Naive thymus-derived CD4-positive, alpha-beta T cell (primary cell): ENCODE results near the gene TFEB. TPM values are rescaled to one million over a fixed set of nuclear protein-coding genes. Genes with fewer than 3 reads are reported as not detected.

Experiments
- ATAC-seq: fragments of 150-1000 bp; cut with Tn5 transposase; 2 replicates; pipeline ENCODE4 v1.10.0; 2021; ENCODE audit warnings: mild to moderate bottlenecking, moderate library complexity
- CTCF ChIA-PET: fragments of 350-600 bp; sonication (Branson Sonifier 250); formaldehyde crosslinking; loops from one replicate; lab custom pipeline; 2021; ENCODE audit warnings: antibody characterized with exemption; lab: Charles Lee
- POLR2A ChIA-PET: fragments of 350-600 bp; sonication (Branson Sonifier 250); formaldehyde crosslinking; loops from one replicate; lab custom pipeline; 2021; ENCODE audit warnings: antibody characterized with exemption, inconsistent platforms; lab: Charles Lee
- DNase-seq, 9 donors: peaks; one replicate each; pipeline versions ENCODE4 v3.0.0 to v3.0.0-alpha.2; 2020 to 2022; ENCODE audit warnings: mixed read lengths in 1 of 9
- H3K27ac ChIP-seq: one replicate; pipeline ENCODE4 v1.7.0; 2013; ENCODE audit warnings: mild to moderate bottlenecking, low read depth, low read length, moderate library complexity
- H3K27me3 ChIP-seq, 2 donors: one replicate each; pipeline ENCODE4 v1.7.0; 2013; ENCODE audit warnings: low read length in 2 of 2, mild to moderate bottlenecking in 2 of 2, moderate library complexity in 2 of 2; ENCODE audit not compliant: control insufficient read depth in 2 of 2, insufficient read depth in 2 of 2
- H3K36me3 ChIP-seq, 3 experiments: 1 replicate in 2 of 3; 2 replicates in 1 of 3; pipeline ENCODE4 v1.7.0; 2013; ENCODE audit warnings: low read length in 3 of 3, mild to moderate bottlenecking in 3 of 3, moderate library complexity in 1 of 3; ENCODE audit not compliant: insufficient read depth in 3 of 3, control insufficient read depth in 2 of 3
- H3K4me1 ChIP-seq, 2 donors: one replicate each; pipeline ENCODE4 v1.7.0; 2013; ENCODE audit warnings: low read length in 2 of 2, mild to moderate bottlenecking in 2 of 2, moderate library complexity in 1 of 2; ENCODE audit not compliant: control insufficient read depth in 2 of 2, insufficient read depth in 2 of 2
- H3K4me3 ChIP-seq: 2 replicates; pipeline ENCODE4 v1.7.0; 2013; ENCODE audit warnings: mild to moderate bottlenecking, low read length
- H3K9me3 ChIP-seq, 3 experiments: 1 replicate in 2 of 3; 2 replicates in 1 of 3; pipeline ENCODE4 v1.7.0; 2013; ENCODE audit warnings: low read length in 3 of 3; ENCODE audit not compliant: control insufficient read depth in 2 of 3
- H3K27ac Mint-ChIP-seq, 9 donors: one replicate each; pipeline ENCODE4 v1.8.0; 2020 to 2022; ENCODE audit warnings: mixed read lengths in 9 of 9, mild to moderate bottlenecking in 8 of 9, moderate library complexity in 5 of 9, inconsistent platforms in 2 of 9
- H3K27me3 Mint-ChIP-seq, 5 donors: one replicate each; pipeline ENCODE4 v1.8.0; 2021 to 2022; ENCODE audit warnings: mixed read lengths in 5 of 5, mild to moderate bottlenecking in 1 of 5
- H3K36me3 Mint-ChIP-seq, 5 donors: one replicate each; pipeline ENCODE4 v1.8.0; 2020 to 2022; ENCODE audit warnings: mixed read lengths in 5 of 5, mild to moderate bottlenecking in 3 of 5, inconsistent platforms in 1 of 5
- H3K4me1 Mint-ChIP-seq, 7 donors: one replicate each; pipeline ENCODE4 v1.8.0; 2020 to 2022; ENCODE audit warnings: mixed read lengths in 7 of 7, mild to moderate bottlenecking in 3 of 7, inconsistent platforms in 1 of 7
- H3K4me3 Mint-ChIP-seq, 10 donors: one replicate each; pipeline ENCODE4 v1.8.0; 2020 to 2022; ENCODE audit warnings: mild to moderate bottlenecking in 10 of 10, mixed read lengths in 10 of 10, moderate library complexity in 6 of 10, inconsistent platforms in 2 of 10
- H3K9me3 Mint-ChIP-seq, 11 donors: one replicate each; pipeline ENCODE4 v1.8.0; 2020 to 2022; ENCODE audit warnings: mixed read lengths in 11 of 11, mild to moderate bottlenecking in 4 of 11, inconsistent platforms in 1 of 11, moderate library complexity in 1 of 11
- intact Hi-C, 2 donors: fragments of 100-400 bp; cut with micrococcal nuclease; formaldehyde crosslinking; loops; one replicate each; pipeline ENCODE4 v1.15.1; 2023
- polyA plus RNA-seq, 2 donors: library from polyadenylated mRNA; unstranded; fragments of 300-500 nt; fragmentation: Illumina TruSeq; gene quantifications; one replicate each; pipeline ENCODE4 v1.2.3, GENCODE V29; 2021
- total RNA-seq, 6 experiments: library from RNA in 5 of 6; stranded (reverse) in 5 of 6; gene quantifications; 1 replicate in 5 of 6; 2 replicates in 1 of 6; pipeline ENCODE4 v1.2.3 and lab custom pipeline; 2021 to 2026

TFEB gene
- total and polyA plus RNA-seq, 7 experiments from 2014 or later, result 2.4 to 39.9 (median 8.0) TPM

DNA sequence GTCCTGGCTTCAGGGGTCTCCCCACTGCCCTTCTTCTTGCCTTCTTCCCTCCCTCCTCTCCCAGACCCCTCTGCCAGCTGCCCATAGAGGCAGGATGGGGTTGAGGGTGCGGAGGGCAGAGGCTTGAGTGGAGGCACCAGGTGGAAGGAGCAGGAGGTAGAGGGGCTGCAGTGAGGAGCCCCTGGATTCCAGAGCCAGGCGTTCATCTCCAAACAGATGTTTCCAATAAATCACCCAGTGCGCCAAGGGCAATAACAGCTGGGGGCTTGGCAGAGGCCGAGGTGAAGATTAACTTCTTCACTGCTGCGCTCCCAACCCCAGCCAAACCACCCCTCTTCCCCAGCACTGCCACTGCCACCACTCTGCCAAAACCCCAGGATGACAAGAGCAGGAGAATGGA, 86.5 kb downstream of the TFEB start:
- Histone ChIP-seq H3K27me3 (no peaks in the 10 kb centered on the region), H3K27ac (no peak overlapping the region), H3K4me3 (no peak overlapping the region), H3K36me3 (no peaks in the 10 kb centered on the region), H3K9me3 (no peaks in the 10 kb centered on the region), H3K4me1 (no peaks in the 10 kb centered on the region)
- no peak overlapping the region for H3K4me3 Mint-ChIP-seq
- H3K27me3 Mint-ChIP-seq, result peaks cover 0 to 17% (median 6%) of the 10 kb centered on the region in 5 donors
- no peak for DNase-seq
- no peaks in the 10 kb centered on the region for H3K36me3 Mint-ChIP-seq
- H3K4me1 Mint-ChIP-seq, result no peaks in the 10 kb centered on the region
- POLR2A ChIA-PET, result no interaction called here
- peaks cover 0 to 1% (median 0%) of the 10 kb centered on the region in 11 donors for H3K9me3 Mint-ChIP-seq
- no peak overlapping the region for H3K27ac Mint-ChIP-seq
- CTCF ChIA-PET, result no interaction called here
- intact Hi-C loops, result no loop called here
- no peak for ATAC-seq

DNA sequence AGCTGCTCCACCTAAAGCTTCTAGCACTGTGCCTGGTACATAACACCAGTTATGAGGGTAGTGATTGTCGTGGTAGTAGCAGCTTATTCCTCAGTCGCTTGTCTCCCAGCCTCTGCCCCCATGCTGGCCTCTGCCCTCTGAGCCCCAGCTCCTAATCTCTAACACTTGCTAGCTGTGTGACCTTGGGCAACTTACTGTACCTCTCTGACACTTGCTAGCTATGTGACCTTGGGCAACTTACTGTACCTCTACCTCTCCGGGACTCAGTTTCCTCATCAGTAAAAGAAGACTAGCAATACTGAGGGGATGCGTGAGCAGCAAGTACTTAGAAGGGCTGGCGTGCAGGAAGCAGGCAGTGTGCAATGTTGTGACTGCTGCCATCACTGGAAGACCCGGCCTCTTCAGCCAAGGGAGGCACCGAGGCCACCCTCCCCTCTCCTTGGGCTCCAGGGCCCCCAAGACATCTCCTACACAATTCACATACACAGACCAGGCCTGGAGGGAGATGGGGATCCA, 87.3 kb downstream of the TFEB start:
- Mint-ChIP-seq H3K36me3 (no peaks in the 10 kb centered on the region), H3K27me3 (peaks cover 0 to 17% (median 6%) of the 10 kb centered on the region in 5 donors), H3K4me3 (no peak overlapping the region), H3K27ac (no peak overlapping the region), H3K9me3 (peaks cover 0 to 2% (median 0%) of the 10 kb centered on the region in 11 donors), H3K4me1 (no peaks in the 10 kb centered on the region)
- no peak for ATAC-seq
- ChIA-PET POLR2A (no interaction called here), CTCF (no interaction called here)
- no peaks in the 10 kb centered on the region for H3K9me3 ChIP-seq
- H3K27me3 ChIP-seq, result no peaks in the 10 kb centered on the region
- no peak for DNase-seq
- H3K4me1 ChIP-seq, result no peaks in the 10 kb centered on the region
- H3K36me3 ChIP-seq, result no peaks in the 10 kb centered on the region
- H3K27ac ChIP-seq, result no peak overlapping the region
- H3K4me3 ChIP-seq, result no peak overlapping the region
- intact Hi-C loops, result no loop called here

DNA sequence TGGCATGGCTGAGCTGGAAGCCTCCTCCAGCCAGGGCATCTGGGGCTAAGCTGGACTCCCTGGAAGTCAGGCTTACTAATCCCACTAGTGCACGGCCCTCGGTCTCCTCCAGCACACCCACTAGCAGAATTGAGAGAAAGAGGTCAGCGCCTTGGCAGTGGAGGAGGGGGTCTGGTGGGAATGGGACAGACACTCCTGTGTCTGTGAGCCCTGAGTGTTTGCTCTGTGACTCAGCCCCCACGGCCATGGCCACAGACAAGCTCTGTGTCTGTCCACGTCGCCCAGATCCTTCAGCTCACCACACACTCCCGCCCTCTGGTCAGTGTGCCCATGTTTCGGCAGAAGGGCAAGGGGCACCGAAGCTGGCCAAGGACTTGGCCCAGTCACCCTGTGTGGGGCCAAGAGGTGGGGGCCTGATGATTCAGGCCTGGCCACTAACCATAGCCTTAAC, 88.3 kb downstream of the TFEB start:
- H3K4me3 Mint-ChIP-seq, result no peak overlapping the region
- ATAC-seq (no peak), DNase-seq (no peak)
- no peak overlapping the region for H3K4me3 ChIP-seq
- H3K36me3 ChIP-seq, result no peaks in the 10 kb centered on the region
- no peak overlapping the region for H3K27ac Mint-ChIP-seq
- H3K9me3 ChIP-seq, result no peaks in the 10 kb centered on the region
- H3K9me3 Mint-ChIP-seq, result peaks cover 0 to 3% (median 0%) of the 10 kb centered on the region in 11 donors
- no peaks in the 10 kb centered on the region for H3K4me1 Mint-ChIP-seq
- no peaks in the 10 kb centered on the region for H3K36me3 Mint-ChIP-seq
- peaks cover 0 to 22% (median 11%) of the 10 kb centered on the region in 5 donors for H3K27me3 Mint-ChIP-seq
- intact Hi-C loops, result no loop called here
- no peaks in the 10 kb centered on the region for H3K4me1 ChIP-seq
- no peaks in the 10 kb centered on the region for H3K27me3 ChIP-seq
- no peak overlapping the region for H3K27ac ChIP-seq
- ChIA-PET CTCF (no interaction called here), POLR2A (no interaction called here)

DNA sequence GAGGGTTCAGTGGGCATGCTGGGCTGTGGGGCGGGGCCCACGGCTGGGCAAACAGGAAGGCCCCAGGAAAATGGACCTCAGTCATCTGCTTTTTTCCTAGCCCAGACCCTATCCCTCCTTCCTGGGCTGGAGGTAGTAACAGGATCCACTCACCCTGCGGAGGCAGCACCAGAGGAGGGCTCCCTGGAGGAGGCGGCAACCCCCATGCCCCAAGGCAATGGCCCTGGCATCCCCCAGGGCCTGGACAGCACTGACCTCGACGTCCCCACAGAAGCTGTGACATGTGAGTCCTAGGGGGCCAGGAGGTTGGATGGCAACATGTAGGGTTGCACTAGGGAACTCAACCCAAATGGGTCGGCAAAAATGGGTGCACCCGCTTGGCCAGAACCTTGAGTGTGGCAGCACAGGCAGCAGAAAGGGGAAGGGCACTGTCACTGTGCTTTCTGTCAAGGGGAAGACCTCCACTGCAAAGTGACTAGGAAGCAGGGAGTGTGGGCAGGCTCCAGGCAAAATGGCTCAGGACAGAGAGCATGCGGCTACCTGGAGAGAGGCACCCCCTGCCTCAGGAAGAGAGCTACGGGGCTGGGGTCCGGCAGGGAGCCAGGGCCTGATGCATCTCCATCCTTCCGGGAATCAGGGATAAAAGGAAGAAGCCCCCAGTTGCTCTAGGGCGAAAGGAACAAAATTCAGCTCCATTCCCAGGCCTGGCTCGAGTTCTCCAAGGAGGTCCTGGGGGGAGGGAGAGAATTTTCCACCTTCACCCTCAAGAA, 89.2 kb downstream of the TFEB start:
- H3K4me1 Mint-ChIP-seq, result no peaks in the 10 kb centered on the region
- ATAC-seq (no peak), DNase-seq (no peak)
- ChIA-PET CTCF (no interaction called here), POLR2A (no interaction called here)
- H3K9me3 ChIP-seq, result no peaks in the 10 kb centered on the region
- no peak overlapping the region for H3K27ac Mint-ChIP-seq
- H3K36me3 ChIP-seq, result no peaks in the 10 kb centered on the region
- no peak overlapping the region for H3K4me3 Mint-ChIP-seq
- H3K27me3 ChIP-seq, result no peaks in the 10 kb centered on the region
- intact Hi-C loops, result no loop called here
- H3K4me3 ChIP-seq, result no peak overlapping the region
- no peak overlapping the region for H3K27ac ChIP-seq
- peaks cover 0 to 3% (median 0%) of the 10 kb centered on the region in 11 donors for H3K9me3 Mint-ChIP-seq
- H3K4me1 ChIP-seq, result no peaks in the 10 kb centered on the region
- H3K27me3 Mint-ChIP-seq, result peaks cover under 1 to 28% (median 13%) of the 10 kb centered on the region in 5 donors
- no peaks in the 10 kb centered on the region for H3K36me3 Mint-ChIP-seq

DNA sequence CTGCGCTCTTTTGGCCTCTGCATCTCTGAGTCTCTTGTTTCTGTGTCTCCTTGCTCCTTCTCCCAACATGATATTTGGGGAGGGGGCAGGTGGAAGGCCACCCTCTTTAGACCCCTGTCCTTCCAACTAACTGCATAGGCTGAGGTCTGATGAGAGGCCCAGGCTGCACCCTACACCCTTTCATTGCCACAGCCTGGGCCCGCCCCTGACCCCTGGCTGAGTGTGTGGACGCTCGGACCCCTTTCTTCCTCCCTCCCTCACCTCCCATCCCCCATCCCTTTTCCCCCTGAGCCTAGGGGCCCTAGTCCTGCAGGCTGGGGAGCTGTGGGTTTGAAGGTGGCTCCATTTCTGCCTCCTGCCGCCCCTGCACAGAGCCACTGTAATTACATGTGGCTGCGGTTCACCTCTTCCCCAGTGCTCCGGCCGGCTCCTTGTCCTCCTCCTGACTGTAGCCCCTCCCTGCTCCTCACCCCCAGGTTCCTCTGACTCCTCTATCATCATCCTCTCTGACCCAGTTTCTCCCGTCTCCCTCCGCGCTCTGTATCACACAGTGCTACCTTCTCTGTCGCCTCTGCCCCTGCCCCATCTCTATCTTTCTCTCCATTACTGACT, 90.3 kb downstream of the TFEB start:
- Mint-ChIP-seq H3K36me3 (no peaks in the 10 kb centered on the region), H3K27me3 (peaks cover 8 to 36% (median 19%) of the 10 kb centered on the region in 5 donors), H3K4me3 (no peak overlapping the region), H3K27ac (peak overlapping the region in 1 of 9 donors; percentile 46), H3K4me1 (no peaks in the 10 kb centered on the region), H3K9me3 (peaks cover 0 to 3% (median 0%) of the 10 kb centered on the region in 11 donors)
- H3K9me3 ChIP-seq, result no peaks in the 10 kb centered on the region
- H3K27me3 ChIP-seq, result no peaks in the 10 kb centered on the region
- no peak for DNase-seq
- ATAC-seq, result no peak
- ChIA-PET POLR2A (no interaction called here), CTCF (no interaction called here)
- no peak overlapping the region for H3K27ac ChIP-seq
- no peaks in the 10 kb centered on the region for H3K36me3 ChIP-seq
- no peaks in the 10 kb centered on the region for H3K4me1 ChIP-seq
- intact Hi-C loops, result no loop called here
- no peak overlapping the region for H3K4me3 ChIP-seq

DNA sequence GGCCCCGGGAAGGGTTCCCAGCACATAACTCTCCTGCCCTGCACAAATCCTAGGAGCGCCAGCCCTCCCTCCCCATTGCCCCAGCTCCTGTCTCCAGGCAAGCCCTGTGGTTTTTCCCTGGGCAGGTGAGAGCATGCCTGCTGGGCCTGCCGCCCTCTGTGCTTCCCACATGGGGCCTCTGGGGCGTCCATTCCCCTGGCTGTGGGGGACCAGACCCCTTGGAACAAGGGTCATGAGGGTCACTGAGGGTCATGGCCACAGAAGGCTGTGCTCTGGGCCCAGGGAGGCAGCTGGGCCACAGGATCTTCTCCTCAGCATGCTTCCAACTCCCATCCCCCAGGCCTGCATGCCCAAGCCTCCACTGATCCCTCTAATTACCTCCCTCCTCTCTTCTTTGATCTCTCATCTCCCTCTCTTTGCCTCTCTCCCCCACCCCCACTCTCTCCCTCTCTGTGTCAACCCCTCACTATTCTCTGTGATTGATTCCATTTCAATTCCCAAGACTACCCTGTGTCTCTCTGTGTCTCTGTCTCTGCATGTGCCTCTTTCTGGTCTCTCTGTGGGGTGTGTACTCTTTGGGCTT, 91.0 kb downstream of the TFEB start:
- peaks cover 0 to 3% (median 0%) of the 10 kb centered on the region in 11 donors for H3K9me3 Mint-ChIP-seq
- H3K27ac Mint-ChIP-seq, result no peak overlapping the region
- ChIA-PET CTCF (no interaction called here), POLR2A (no interaction called here)
- ATAC-seq, result no peak
- Histone ChIP-seq H3K9me3 (no peaks in the 10 kb centered on the region), H3K27me3 (no peaks in the 10 kb centered on the region), H3K27ac (no peak overlapping the region), H3K36me3 (no peaks in the 10 kb centered on the region), H3K4me1 (no peaks in the 10 kb centered on the region), H3K4me3 (no peak overlapping the region)
- H3K4me1 Mint-ChIP-seq, result peaks cover 0 to 5% (median 0%) of the 10 kb centered on the region in 7 donors
- DNase-seq, result no peak
- no peak overlapping the region for H3K4me3 Mint-ChIP-seq
- H3K27me3 Mint-ChIP-seq, result peaks cover 15 to 43% (median 26%) of the 10 kb centered on the region in 5 donors
- no peaks in the 10 kb centered on the region for H3K36me3 Mint-ChIP-seq
- intact Hi-C loops, result no loop called here
